ENCODE results near the gene LMOD3.

GRCh38 chr3:69107841-69108240 is 14.6 kb downstream of the LMOD3 start:
- TF ChIP-seq CTCF (IDR thresholded peaks at IDR 0.05) (no peak), SIN3A (IDR thresholded peaks at IDR 0.05; ENCODE audit: borderline replicate concordance, insufficient read depth, low read depth, low read length) (no peak), REST (IDR thresholded peaks at IDR 0.05; ENCODE audit: insufficient read depth in 1 of 2, low read depth in 2 of 2, low read length in 1 of 2) (no peak), POLR2AphosphoS5 (IDR thresholded peaks at IDR 0.05; ENCODE audit: low read depth, low read length) (no peak), TCF7L2 (IDR thresholded peaks at IDR 0.05; ENCODE audit: low read depth, low read length) (no peak)
